Lung (tissue), 12 donors: ENCODE results near the gene EGFL6. TPM values are rescaled to one million over a fixed set of nuclear protein-coding genes. Genes with fewer than 3 reads are reported as not detected.
"Not testable (repeated sequence)": the region's sequence is repeated elsewhere in the genome, so short reads cannot be mapped to it uniquely, and the experiment has no call there.

ENCODE experiments used
- ATAC-seq: fragments of 200-7000 bp; cut with Tn5 transposase; one replicate; pipeline ENCODE4 v1.9.1; 2020; ENCODE audit warnings: moderate number of reproducible peaks; ENCODE audit not compliant: insufficient read depth, low FRiP score
- DNase-seq, 3 donors: peaks; one replicate each; pipeline ENCODE4 v3.0.0-alpha.2; 2013 to 2017
- H3K27ac ChIP-seq, 2 donors: one replicate each; pipeline ENCODE4 v1.5.1; 2013; ENCODE audit warnings: mild to moderate bottlenecking in 2 of 2, moderate library complexity in 2 of 2, control low read depth in 1 of 2, inconsistent platforms in 1 of 2, low read depth in 1 of 2, low read length in 1 of 2
- H3K27me3 ChIP-seq, 3 donors: one replicate each; pipeline ENCODE4 v1.5.1; 2013; ENCODE audit warnings: low read length in 2 of 3; ENCODE audit not compliant: control insufficient read depth in 3 of 3, insufficient read depth in 3 of 3
- H3K36me3 ChIP-seq, 4 donors: one replicate each; pipeline ENCODE4 v1.5.1; 2013; ENCODE audit warnings: low read length in 4 of 4, mild to moderate bottlenecking in 1 of 4, moderate library complexity in 1 of 4; ENCODE audit not compliant: control insufficient read depth in 4 of 4, insufficient read depth in 4 of 4
- H3K4me1 ChIP-seq, 5 donors: one replicate each; pipeline ENCODE4 v1.5.1; 2013; ENCODE audit warnings: low read length in 5 of 5, mild to moderate bottlenecking in 2 of 5, moderate library complexity in 1 of 5; ENCODE audit not compliant: control insufficient read depth in 5 of 5, insufficient read depth in 5 of 5
- H3K4me3 ChIP-seq: one replicate; pipeline ENCODE4 v1.5.1; 2013; ENCODE audit warnings: mild to moderate bottlenecking, control low read depth, moderate library complexity
- H3K9ac ChIP-seq, 2 donors: one replicate each; pipeline ENCODE4 v1.5.1; 2013; ENCODE audit warnings: low read length in 2 of 2, control low read depth in 1 of 2; ENCODE audit not compliant: insufficient read depth in 1 of 2
- H3K9me3 ChIP-seq, 4 donors: one replicate each; pipeline ENCODE4 v1.5.1; 2013; ENCODE audit warnings: low read length in 3 of 4, mild to moderate bottlenecking in 1 of 4, moderate library complexity in 1 of 4; ENCODE audit not compliant: control insufficient read depth in 4 of 4, insufficient read depth in 3 of 4
- WGBS, 2 donors: extraction: QIAGEN DNeasy Blood & Tissue Kit; methylation state at CpG; one replicate each; pipeline ENCODE4 v1.1.7; 2013; 5-methylcytosine and 5-hydroxymethylcytosine counted together
- polyA plus RNA-seq, 2 donors: library from polyadenylated mRNA; stranded (reverse); fragments of 200-250 nt; gene quantifications; one replicate each; pipeline ENCODE4 v1.2.1, GENCODE V29; 2013
- total RNA-seq, 2 donors: library from RNA; depleted of rRNA in 1 of 2; stranded (reverse); fragments of >200 nt in 1 of 2; gene quantifications; one replicate each; pipeline ENCODE4 v1.2.1, GENCODE V29; 2014 to 2021
- TF ChIP-seq, protein P1 (sequence below): IDR thresholded peaks from 2 replicates; pipeline ENCODE4 v1.5.1; 2012; ENCODE audit warnings: mild to moderate bottlenecking; ENCODE audit errors: control extremely low read depth, extremely low read depth
- donor health status: control.
- donor health status: control.
- donor health status: Bipolar disorder and iron deficiency.
- donor health status: healthy.
- donor health status: DM: yes; HTN: yes; CAD: no.

EGFL6 gene
- total and polyA plus RNA-seq, 4 donors, result 5.4 to 58.7 (median 14.3) TPM

GRCh38 chrX:13646154-13646549, 76.8 kb downstream of the EGFL6 start:
- no peaks in the 10 kb centered on the region for H3K36me3 ChIP-seq
- H3K9ac ChIP-seq, result no peak overlapping the region
- H3K4me1 ChIP-seq, result peaks cover 0 to 11% (median 1%) of the 10 kb centered on the region in 5 donors
- ATAC-seq (peak; percentile 44), DNase-seq (peak; percentile 63 to 79 (median 78))
- 34 to 39% methylated on average over 3 of the region's 3 CpGs for WGBS, 2 donors
- no peaks in the 10 kb centered on the region for H3K9me3 ChIP-seq
- H3K27me3 ChIP-seq, result peaks cover 0 to 33% (median 30%) of the 10 kb centered on the region in 3 donors
- TF ChIP-seq, protein P1, sequence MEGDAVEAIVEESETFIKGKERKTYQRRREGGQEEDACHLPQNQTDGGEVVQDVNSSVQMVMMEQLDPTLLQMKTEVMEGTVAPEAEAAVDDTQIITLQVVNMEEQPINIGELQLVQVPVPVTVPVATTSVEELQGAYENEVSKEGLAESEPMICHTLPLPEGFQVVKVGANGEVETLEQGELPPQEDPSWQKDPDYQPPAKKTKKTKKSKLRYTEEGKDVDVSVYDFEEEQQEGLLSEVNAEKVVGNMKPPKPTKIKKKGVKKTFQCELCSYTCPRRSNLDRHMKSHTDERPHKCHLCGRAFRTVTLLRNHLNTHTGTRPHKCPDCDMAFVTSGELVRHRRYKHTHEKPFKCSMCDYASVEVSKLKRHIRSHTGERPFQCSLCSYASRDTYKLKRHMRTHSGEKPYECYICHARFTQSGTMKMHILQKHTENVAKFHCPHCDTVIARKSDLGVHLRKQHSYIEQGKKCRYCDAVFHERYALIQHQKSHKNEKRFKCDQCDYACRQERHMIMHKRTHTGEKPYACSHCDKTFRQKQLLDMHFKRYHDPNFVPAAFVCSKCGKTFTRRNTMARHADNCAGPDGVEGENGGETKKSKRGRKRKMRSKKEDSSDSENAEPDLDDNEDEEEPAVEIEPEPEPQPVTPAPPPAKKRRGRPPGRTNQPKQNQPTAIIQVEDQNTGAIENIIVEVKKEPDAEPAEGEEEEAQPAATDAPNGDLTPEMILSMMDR, result peak; percentile 32
- H3K27ac ChIP-seq, result no peak overlapping the region
- no peak overlapping the region for H3K4me3 ChIP-seq

- Histone ChIP-seq H3K27me3 (peaks cover 0 to 40% (median 35%) of the 10 kb centered on the region in 3 donors), H3K9ac (peak overlapping the region in 1 of 2 donors; percentile 23), H3K4me1 (peaks cover 0 to 15% (median 2%) of the 10 kb centered on the region in 5 donors), H3K27ac (peak overlapping the region; percentile 51 to 69), H3K9me3 (no peaks in the 10 kb centered on the region), H3K4me3 (no peak overlapping the region), H3K36me3 (no peaks in the 10 kb centered on the region)
- TF ChIP-seq, protein P1, result no peak
- WGBS, 2 donors, result 18 to 44% methylated on average over 8 of the region's 8 CpGs
- ATAC-seq, result no peak
- peak; percentile 77 to 86 (median 84) for DNase-seq
These were observed 78.4 kb downstream of the EGFL6 start for GRCh38 chrX:13647709-13648212.

DNA sequence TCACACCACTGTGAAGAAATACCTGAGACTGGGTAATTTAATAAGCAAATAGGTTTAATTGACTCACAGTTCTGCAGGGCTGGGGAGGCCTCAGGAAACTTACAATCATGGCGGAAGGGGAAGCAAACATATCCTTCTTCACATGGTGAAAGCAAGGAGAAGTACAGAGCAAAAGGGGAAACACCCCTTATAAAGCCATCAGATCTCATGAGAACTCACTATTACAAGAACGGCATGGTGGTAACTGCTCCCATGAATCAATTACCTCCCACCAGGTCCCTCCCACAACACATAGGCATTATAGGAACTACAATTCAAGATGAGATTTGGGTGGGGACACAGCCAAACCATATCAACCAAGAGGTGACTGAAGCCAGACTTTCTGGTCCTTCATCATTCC, 78.9 kb downstream of the EGFL6 start:
- Histone ChIP-seq H3K4me1 (peaks cover 0 to 15% (median 2%) of the 10 kb centered on the region in 5 donors), H3K27me3 (peaks cover 0 to 40% (median 35%) of the 10 kb centered on the region in 3 donors)
- DNase-seq, H3K4me3 ChIP-seq, ATAC-seq, H3K27ac ChIP-seq, H3K9me3 ChIP-seq, H3K36me3 ChIP-seq, H3K9ac ChIP-seq: not testable (repeated sequence)
- WGBS, 2 donors, result 33 to 84% methylated on average over 2 of the region's 2 CpGs

GRCh38 chrX:13649838-13650237, 80.4 kb downstream of the EGFL6 start:
- Histone ChIP-seq H3K4me1 (peaks cover 0 to 20% (median 2%) of the 10 kb centered on the region in 5 donors), H3K36me3 (no peaks in the 10 kb centered on the region), H3K27me3 (peaks cover 0 to 40% (median 28%) of the 10 kb centered on the region in 3 donors), H3K9ac (no peak overlapping the region), H3K27ac (no peak overlapping the region), H3K4me3 (no peak overlapping the region), H3K9me3 (no peaks in the 10 kb centered on the region)
- TF ChIP-seq, protein P1, result no peak
- peak in 1 of 3 donors; percentile 16 for DNase-seq
- ATAC-seq, result no peak
- 67 to 89% methylated on average over 5 of the region's 5 CpGs for WGBS, 2 donors
